GM12878 (cell line): ENCODE results near the gene LGALS3. TPM values are rescaled to one million over a fixed set of nuclear protein-coding genes. Genes with fewer than 3 reads are reported as not detected.

Source experiments
- ATAC-seq: fragments of 200-7000 bp; cut with Tn5 transposase; 3 replicates; pipeline ENCODE4 v1.9.1; 2020; ENCODE audit warnings: mild to moderate bottlenecking, moderate library complexity
- BruUV-seq: library from RNA; stranded (reverse); fragments of 400-500 nt; replicated peaks from 2 replicates; lab custom pipeline; 2021; lab: Mats Ljungman, UMichigan
- CTCF ChIA-PET: fragments of 300-600 bp; sonication (Branson Sonifier 250); formaldehyde crosslinking; extraction: SDS; loops from one replicate; lab custom pipeline; 2021; ENCODE audit warnings: inconsistent platforms; lab: Yijun Ruan, JAX
- POLR2A ChIA-PET: fragments of 350-600 bp; formaldehyde crosslinking; extraction: SDS; loops from one replicate; lab custom pipeline; 2021; ENCODE audit warnings: inconsistent platforms; lab: Charles Lee
- RAD21 ChIA-PET: fragments of 300-600 bp; sonication (Branson Sonifier 250); formaldehyde crosslinking; loops from one replicate; lab custom pipeline; 2023; ENCODE audit warnings: antibody characterized with exemption; ENCODE audit not compliant: unreplicated experiment; lab: Charles Lee
- SMC1A ChIA-PET: fragments of 300-600 bp; sonication (Branson Sonifier 250); formaldehyde crosslinking; loops from one replicate; lab custom pipeline; 2023; ENCODE audit not compliant: unreplicated experiment, uncharacterized antibody; lab: Charles Lee
- DNase-seq: peaks from one replicate; pipeline ENCODE4 v3.0.0-alpha.2; 2011; ENCODE audit warnings: low read depth, low spot score
- FAIRE-seq: peaks from 3 replicates; lab custom pipeline; 2011; peaks lifted over from hg19 to GRCh38; lab: Jason Lieb, UNC
- H2AFZ ChIP-seq: 2 replicates; pipeline ENCODE4 v1.6.0; 2011; ENCODE audit warnings: low read depth, low read length, control low read depth; ENCODE audit not compliant: control insufficient read depth
- H3K27ac ChIP-seq: 2 replicates; pipeline ENCODE4 v1.5.1; 2011; ENCODE audit warnings: control low read depth; ENCODE audit not compliant: control insufficient read depth, insufficient read depth
- H3K27me3 ChIP-seq, 2 experiments: replicated peaks in 1 of 2; 2 replicates each; pipeline versions ENCODE4 v1.6.0 to v1.6.1; 2011; ENCODE audit warnings: low read length in 1 of 2; ENCODE audit not compliant: control insufficient read depth in 2 of 2, insufficient read depth in 2 of 2
- H3K36me3 ChIP-seq, 2 experiments: 2 replicates each; pipeline ENCODE4 v1.5.1; 2011; ENCODE audit warnings: low read length in 1 of 2; ENCODE audit not compliant: control insufficient read depth in 2 of 2, insufficient read depth in 2 of 2
- H3K4me1 ChIP-seq: 2 replicates; pipeline ENCODE4 v1.6.1; 2011; ENCODE audit warnings: mild to moderate bottlenecking, low read length, moderate library complexity, mixed read lengths; ENCODE audit not compliant: control insufficient read depth, insufficient read depth
- H3K4me2 ChIP-seq: 2 replicates; pipeline ENCODE4 v1.6.0; 2011; ENCODE audit warnings: control low read depth; ENCODE audit not compliant: control insufficient read depth, insufficient read depth
- H3K4me3 ChIP-seq: fragments of 200-600 bp; sonication (generic); 2 replicates; pipeline ENCODE4 v1.5.1; 2016
- H3K79me2 ChIP-seq: 2 replicates; pipeline ENCODE4 v1.6.0; 2011; ENCODE audit warnings: low read length; ENCODE audit not compliant: control insufficient read depth, insufficient read depth
- H3K9ac ChIP-seq: 2 replicates; pipeline ENCODE4 v1.8.0; 2011; ENCODE audit warnings: low read length, control low read depth, mixed read lengths; ENCODE audit not compliant: control insufficient read depth, insufficient read depth
- H3K9me3 ChIP-seq: replicated peaks from 3 replicates; pipeline ENCODE4 v1.5.1; 2011; ENCODE audit warnings: mild to moderate bottlenecking, low read length; ENCODE audit not compliant: control insufficient read depth, insufficient read depth
- H4K20me1 ChIP-seq: 2 replicates; pipeline ENCODE4 v1.6.0; 2011; ENCODE audit not compliant: control insufficient read depth, insufficient read depth
- MXI1 ChIP-seq: fragments of 150-350 bp; IDR thresholded peaks from 2 replicates; pipeline ENCODE4 v1.6.1; 2011; ENCODE audit warnings: low read depth, mild to moderate bottlenecking, inconsistent platforms, low read length, improper control_type of control experiment
- MYB ChIP-seq: fragments of 150-350 bp; IDR thresholded peaks from 2 replicates; pipeline ENCODE4 v1.6.1; 2014; ENCODE audit warnings: mild to moderate bottlenecking, low read depth, low read length, borderline replicate concordance
- NFXL1 ChIP-seq: fragments of 450-650 bp; IDR thresholded peaks from 2 replicates; pipeline ENCODE4 v1.6.1; 2017; ENCODE audit warnings: antibody characterized with exemption, mild to moderate bottlenecking, borderline replicate concordance
- NR2C1 ChIP-seq: fragments of 450-650 bp; IDR thresholded peaks from 2 replicates; pipeline ENCODE4 v1.6.1; 2017; ENCODE audit warnings: antibody characterized with exemption, mild to moderate bottlenecking, moderate library complexity
- RB1 ChIP-seq: fragments of 450-650 bp; formaldehyde crosslinking; IDR thresholded peaks from 2 replicates; pipeline ENCODE4 v1.6.1; 2017; ENCODE audit warnings: mild to moderate bottlenecking, borderline replicate concordance
- RFX5 ChIP-seq: IDR thresholded peaks from 2 replicates; pipeline ENCODE4 v1.6.1; 2011; ENCODE audit warnings: low read depth, low read length, improper control_type of control experiment
- SUPT20H ChIP-seq: IDR thresholded peaks from 2 replicates; pipeline ENCODE4 v1.6.1; 2011; ENCODE audit warnings: low read depth, mild to moderate bottlenecking, low read length, moderate library complexity, borderline replicate concordance; ENCODE audit not compliant: control insufficient read depth
- TCF12 ChIP-seq: IDR thresholded peaks from 2 replicates; pipeline ENCODE4 v1.6.1; 2011; ENCODE audit warnings: low read depth, mild to moderate bottlenecking, low read length
- ZNF384 ChIP-seq: IDR thresholded peaks from 2 replicates; pipeline ENCODE4 v1.6.1; 2012; ENCODE audit warnings: low read depth, mild to moderate bottlenecking, low read length, improper control_type of control experiment, borderline replicate concordance
- WGBS: methylation state at CpG from one replicate; pipeline ENCODE4 v1.1.6; 2016; ENCODE audit warnings: low lambda C conversion rate; ENCODE audit not compliant: insufficient replicate concordance, insufficient coverage; ENCODE audit errors: missing lambda C conversion rate; 5-methylcytosine and 5-hydroxymethylcytosine counted together
- in situ Hi-C: fragments of 300-500 bp; cut with MboI; formaldehyde crosslinking; loops from 9 replicates; pipeline ENCODE4 v1.14.3; 2018; ENCODE audit warnings: mixed read lengths
- intact Hi-C: fragments of 100-400 bp; cut with micrococcal nuclease; formaldehyde crosslinking; loops from one replicate; pipeline ENCODE4 v1.14.2; 2022; ENCODE audit not compliant: unreplicated experiment
- polyA plus RNA-seq, 11 experiments: library from polyadenylated mRNA; depleted of rRNA in 4 of 11; unstranded in 6 of 11; stranded (reverse) in 5 of 11; fragments of >200 nt; fragmentation: Nextera tagmentation in 4 of 11; fragmentation: Illumina TruSeq in 1 of 11; extraction: Ambion mirVana in 4 of 11; extraction: Trizol in 1 of 11; gene quantifications; 1 replicate in 1 of 11; 2 replicates in 10 of 11; pipeline versions ENCODE4 v1.2.1 to v1.2.3, GENCODE V29; 2011 to 2016; ENCODE audit warnings: inconsistent platforms in 2 of 11, missing spikeins in 2 of 11, low read depth in 1 of 11
- total RNA-seq, 4 experiments: library from RNA; depleted of rRNA in 3 of 4; stranded (reverse); fragments of >200 nt in 3 of 4; fragmentation: Illumina TruSeq in 1 of 4; extraction: Trizol in 1 of 4; gene quantifications; 2 replicates each; pipeline versions ENCODE4 v1.2.1 to v1.2.3, GENCODE V29; 2013 to 2021
- TF ChIP-seq, protein P1 (sequence below): fragments of 150-350 bp; IDR thresholded peaks from 2 replicates; pipeline ENCODE4 v1.6.1; 2016; ENCODE audit warnings: low read depth, low read length
- TF ChIP-seq, protein P2 (sequence below): fragments of 450-650 bp; IDR thresholded peaks from 2 replicates; pipeline ENCODE4 v1.6.1; 2018; ENCODE audit warnings: mild to moderate bottlenecking, low read depth, moderate library complexity; ENCODE audit not compliant: partially characterized antibody
- TF ChIP-seq, protein P3 (sequence below): fragments of 450-650 bp; IDR thresholded peaks from 2 replicates; pipeline ENCODE4 v1.6.1; 2017; ENCODE audit warnings: antibody characterized with exemption, mild to moderate bottlenecking, moderate library complexity

The LGALS3 gene
- total and polyA plus RNA-seq, 10 of the 15 experiments (the other 5 are each of a cell fraction or from before 2014, with no cell fraction given) = 1.5 to 34.2 (median 18.4) TPM

DNA sequence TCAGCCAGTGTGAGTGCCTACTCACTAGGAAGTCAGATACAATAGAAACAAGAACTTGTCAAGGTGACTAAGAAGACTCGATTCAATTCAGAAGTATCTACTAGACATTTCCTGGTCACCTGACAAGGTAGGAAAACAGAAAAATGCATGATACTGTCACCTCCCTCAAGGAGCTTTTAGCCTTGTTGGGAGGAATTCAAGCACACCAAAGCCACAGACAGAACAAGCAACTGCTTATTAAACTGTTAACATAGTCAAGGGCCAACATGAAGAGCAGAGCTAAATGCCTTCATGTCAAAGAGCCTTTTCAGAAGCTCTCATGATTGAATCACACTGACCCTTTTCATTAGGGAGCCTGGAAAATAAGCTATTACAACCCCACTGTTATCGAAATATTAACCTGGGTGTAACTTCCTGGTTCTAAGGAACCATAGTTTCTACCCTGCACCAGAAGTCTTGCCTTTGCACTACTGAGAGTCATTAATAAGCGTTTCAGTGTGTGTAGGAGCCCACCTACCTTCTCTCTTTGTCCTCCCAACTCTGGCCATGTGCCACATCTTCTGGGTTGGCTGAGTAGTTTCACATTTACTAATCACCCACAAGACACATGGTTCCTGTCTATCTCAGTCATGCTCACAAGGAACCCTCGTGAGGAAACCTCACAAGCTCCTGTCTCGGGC lies 31.0 kb upstream of the LGALS3 start:
- no peaks in the 10 kb centered on the region for H3K79me2 ChIP-seq
- POLR2A ChIA-PET = interaction anchor here (1.0 to 2.1 kb wide), 8 partner anchors 10 to 92 kb away, joined by 3 to 16 read pairs (median 4); no protein-coding TSS in a partner anchor
- ATAC-seq (peak; percentile 71), FAIRE-seq (peak; percentile 100), DNase-seq (peak; percentile 99)
- H3K4me1 ChIP-seq = peaks cover 46% of the 10 kb centered on the region
- H3K27me3 ChIP-seq = no peaks in the 10 kb centered on the region
- H4K20me1 ChIP-seq = no peaks in the 10 kb centered on the region
- no peaks in the 10 kb centered on the region for H3K36me3 ChIP-seq
- SMC1A ChIA-PET = interaction anchor here (0.8 to 3.6 kb wide), 19 partner anchors 8 to 93 kb away, joined by 3 to 26 read pairs (median 4); partner anchors contain the start of genes DLGAP5, LGALS3 and MAPK1IP1L
- H3K9me3 ChIP-seq = no peaks in the 10 kb centered on the region
- peak overlapping the region; percentile 28 for H3K4me2 ChIP-seq
- no TSS peak for BruUV-seq
- peak overlapping the region; percentile 37 for H2AFZ ChIP-seq
- peak overlapping the region; percentile 27; the same call in 1 of the 2 replicates for H3K9ac ChIP-seq
- under 1% methylated on average over 5 of the region's 5 CpGs for WGBS
- intact Hi-C loops (loop anchor here (1.0 to 2.0 kb wide), 2 partner anchors 23 to 31 kb away; partner anchors contain the start of gene LGALS3), in situ Hi-C loops (no loop called here)
- H3K4me3 ChIP-seq = no peak overlapping the region
- RAD21 ChIA-PET = interaction anchor here (0.6 to 2.9 kb wide), 9 partner anchors 8 to 204 kb away, joined by 3 to 30 read pairs (median 4); partner anchors contain the start of gene MAPK1IP1L
- peak overlapping the region; percentile 65 for H3K27ac ChIP-seq
- CTCF ChIA-PET = interaction anchor here (0.7 to 3.3 kb wide), 11 partner anchors 9 to 195 kb away, joined by 3 to 21 read pairs (median 4); partner anchors contain the start of genes GCH1, LGALS3 and MAPK1IP1L
- TF ChIP-seq RB1 (no peak), MYB (no peak), NR2C1 (no peak), SUPT20H (no peak), NFXL1 (no peak), MXI1 (peak; percentile 78; the same call in 1 of the 2 replicates), ZNF384 (no peak), RFX5 (no peak), TCF12 (peak; percentile 77)
- TF ChIP-seq, protein P1, sequence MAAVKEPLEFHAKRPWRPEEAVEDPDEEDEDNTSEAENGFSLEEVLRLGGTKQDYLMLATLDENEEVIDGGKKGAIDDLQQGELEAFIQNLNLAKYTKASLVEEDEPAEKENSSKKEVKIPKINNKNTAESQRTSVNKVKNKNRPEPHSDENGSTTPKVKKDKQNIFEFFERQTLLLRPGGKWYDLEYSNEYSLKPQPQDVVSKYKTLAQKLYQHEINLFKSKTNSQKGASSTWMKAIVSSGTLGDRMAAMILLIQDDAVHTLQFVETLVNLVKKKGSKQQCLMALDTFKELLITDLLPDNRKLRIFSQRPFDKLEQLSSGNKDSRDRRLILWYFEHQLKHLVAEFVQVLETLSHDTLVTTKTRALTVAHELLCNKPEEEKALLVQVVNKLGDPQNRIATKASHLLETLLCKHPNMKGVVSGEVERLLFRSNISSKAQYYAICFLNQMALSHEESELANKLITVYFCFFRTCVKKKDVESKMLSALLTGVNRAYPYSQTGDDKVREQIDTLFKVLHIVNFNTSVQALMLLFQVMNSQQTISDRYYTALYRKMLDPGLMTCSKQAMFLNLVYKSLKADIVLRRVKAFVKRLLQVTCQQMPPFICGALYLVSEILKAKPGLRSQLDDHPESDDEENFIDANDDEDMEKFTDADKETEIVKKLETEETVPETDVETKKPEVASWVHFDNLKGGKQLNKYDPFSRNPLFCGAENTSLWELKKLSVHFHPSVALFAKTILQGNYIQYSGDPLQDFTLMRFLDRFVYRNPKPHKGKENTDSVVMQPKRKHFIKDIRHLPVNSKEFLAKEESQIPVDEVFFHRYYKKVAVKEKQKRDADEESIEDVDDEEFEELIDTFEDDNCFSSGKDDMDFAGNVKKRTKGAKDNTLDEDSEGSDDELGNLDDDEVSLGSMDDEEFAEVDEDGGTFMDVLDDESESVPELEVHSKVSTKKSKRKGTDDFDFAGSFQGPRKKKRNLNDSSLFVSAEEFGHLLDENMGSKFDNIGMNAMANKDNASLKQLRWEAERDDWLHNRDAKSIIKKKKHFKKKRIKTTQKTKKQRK = no peak
- TF ChIP-seq, protein P2, sequence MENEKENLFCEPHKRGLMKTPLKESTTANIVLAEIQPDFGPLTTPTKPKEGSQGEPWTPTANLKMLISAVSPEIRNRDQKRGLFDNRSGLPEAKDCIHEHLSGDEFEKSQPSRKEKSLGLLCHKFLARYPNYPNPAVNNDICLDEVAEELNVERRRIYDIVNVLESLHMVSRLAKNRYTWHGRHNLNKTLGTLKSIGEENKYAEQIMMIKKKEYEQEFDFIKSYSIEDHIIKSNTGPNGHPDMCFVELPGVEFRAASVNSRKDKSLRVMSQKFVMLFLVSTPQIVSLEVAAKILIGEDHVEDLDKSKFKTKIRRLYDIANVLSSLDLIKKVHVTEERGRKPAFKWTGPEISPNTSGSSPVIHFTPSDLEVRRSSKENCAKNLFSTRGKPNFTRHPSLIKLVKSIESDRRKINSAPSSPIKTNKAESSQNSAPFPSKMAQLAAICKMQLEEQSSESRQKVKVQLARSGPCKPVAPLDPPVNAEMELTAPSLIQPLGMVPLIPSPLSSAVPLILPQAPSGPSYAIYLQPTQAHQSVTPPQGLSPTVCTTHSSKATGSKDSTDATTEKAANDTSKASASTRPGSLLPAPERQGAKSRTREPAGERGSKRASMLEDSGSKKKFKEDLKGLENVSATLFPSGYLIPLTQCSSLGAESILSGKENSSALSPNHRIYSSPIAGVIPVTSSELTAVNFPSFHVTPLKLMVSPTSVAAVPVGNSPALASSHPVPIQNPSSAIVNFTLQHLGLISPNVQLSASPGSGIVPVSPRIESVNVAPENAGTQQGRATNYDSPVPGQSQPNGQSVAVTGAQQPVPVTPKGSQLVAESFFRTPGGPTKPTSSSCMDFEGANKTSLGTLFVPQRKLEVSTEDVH = no peak
- TF ChIP-seq, protein P3, sequence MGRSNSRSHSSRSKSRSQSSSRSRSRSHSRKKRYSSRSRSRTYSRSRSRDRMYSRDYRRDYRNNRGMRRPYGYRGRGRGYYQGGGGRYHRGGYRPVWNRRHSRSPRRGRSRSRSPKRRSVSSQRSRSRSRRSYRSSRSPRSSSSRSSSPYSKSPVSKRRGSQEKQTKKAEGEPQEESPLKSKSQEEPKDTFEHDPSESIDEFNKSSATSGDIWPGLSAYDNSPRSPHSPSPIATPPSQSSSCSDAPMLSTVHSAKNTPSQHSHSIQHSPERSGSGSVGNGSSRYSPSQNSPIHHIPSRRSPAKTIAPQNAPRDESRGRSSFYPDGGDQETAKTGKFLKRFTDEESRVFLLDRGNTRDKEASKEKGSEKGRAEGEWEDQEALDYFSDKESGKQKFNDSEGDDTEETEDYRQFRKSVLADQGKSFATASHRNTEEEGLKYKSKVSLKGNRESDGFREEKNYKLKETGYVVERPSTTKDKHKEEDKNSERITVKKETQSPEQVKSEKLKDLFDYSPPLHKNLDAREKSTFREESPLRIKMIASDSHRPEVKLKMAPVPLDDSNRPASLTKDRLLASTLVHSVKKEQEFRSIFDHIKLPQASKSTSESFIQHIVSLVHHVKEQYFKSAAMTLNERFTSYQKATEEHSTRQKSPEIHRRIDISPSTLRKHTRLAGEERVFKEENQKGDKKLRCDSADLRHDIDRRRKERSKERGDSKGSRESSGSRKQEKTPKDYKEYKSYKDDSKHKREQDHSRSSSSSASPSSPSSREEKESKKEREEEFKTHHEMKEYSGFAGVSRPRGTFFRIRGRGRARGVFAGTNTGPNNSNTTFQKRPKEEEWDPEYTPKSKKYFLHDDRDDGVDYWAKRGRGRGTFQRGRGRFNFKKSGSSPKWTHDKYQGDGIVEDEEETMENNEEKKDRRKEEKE = no peak
